MM.1S (cell line): Measurements from ENCODE around the gene CPNE7.

Source experiments
- DNase-seq: peaks from one replicate; pipeline ENCODE4 v3.0.0-alpha.2; 2015
- H2AFZ ChIP-seq: fragments of 300-600 bp; sonication (generic); 2 replicates; pipeline ENCODE4 v1.6.0; 2016; ENCODE audit warnings: antibody characterized with exemption, low read length
- H3F3A ChIP-seq: fragments of 300-600 bp; sonication (generic); 2 replicates; pipeline ENCODE4 v1.6.1; 2016; ENCODE audit warnings: mild to moderate bottlenecking, antibody characterized with exemption, low read length, moderate library complexity, mixed read lengths; ENCODE audit not compliant: insufficient read depth
- H3K27ac ChIP-seq: fragments of 300-600 bp; sonication (generic); 2 replicates; pipeline ENCODE4 v1.5.1; 2016; ENCODE audit warnings: mild to moderate bottlenecking, low read length
- H3K27me3 ChIP-seq: fragments of 300-600 bp; sonication (generic); replicated peaks from 2 replicates; pipeline ENCODE4 v1.6.0; 2016; ENCODE audit warnings: low read length; ENCODE audit not compliant: insufficient read depth
- H3K36me3 ChIP-seq: fragments of 300-600 bp; sonication (generic); replicated peaks from 2 replicates; pipeline ENCODE4 v1.6.1; 2016; ENCODE audit warnings: mild to moderate bottlenecking, low read length, mixed read lengths; ENCODE audit not compliant: insufficient read depth
- H3K4me1 ChIP-seq: fragments of 300-600 bp; sonication (generic); 2 replicates; pipeline ENCODE4 v1.6.1; 2016; ENCODE audit warnings: low read length, mixed read lengths
- H3K4me2 ChIP-seq: fragments of 300-600 bp; sonication (generic); 2 replicates; pipeline ENCODE4 v1.6.0; 2016; ENCODE audit warnings: low read depth, low read length
- H3K4me3 ChIP-seq: fragments of 300-600 bp; sonication (generic); 2 replicates; pipeline ENCODE4 v1.5.1; 2016; ENCODE audit warnings: low read length, mixed read lengths
- H3K79me2 ChIP-seq: fragments of 300-600 bp; sonication (generic); 2 replicates; pipeline ENCODE4 v1.6.1; 2016; ENCODE audit warnings: mixed run types, low read length, mixed read lengths
- H3K9ac ChIP-seq: fragments of 300-600 bp; sonication (generic); 2 replicates; pipeline ENCODE4 v1.6.1; 2016; ENCODE audit warnings: low read length, mixed read lengths
- H3K9me2 ChIP-seq: fragments of 300-600 bp; sonication (generic); replicated peaks from 2 replicates; pipeline ENCODE4 v1.6.1; 2016; ENCODE audit warnings: mild to moderate bottlenecking, low read length, mixed read lengths; ENCODE audit not compliant: insufficient read depth
- H3K9me3 ChIP-seq: fragments of 300-600 bp; sonication (generic); replicated peaks from 2 replicates; pipeline ENCODE4 v1.6.1; 2016; ENCODE audit warnings: mild to moderate bottlenecking, low read length, mixed read lengths; ENCODE audit not compliant: insufficient read depth
- H4K20me1 ChIP-seq: fragments of 300-600 bp; sonication (generic); 2 replicates; pipeline ENCODE4 v1.6.1; 2016; ENCODE audit warnings: mild to moderate bottlenecking, low read length, moderate library complexity, mixed read lengths; ENCODE audit not compliant: insufficient read depth
- CTCF ChIP-seq: fragments of 300-600 bp; sonication (generic); IDR thresholded peaks from 2 replicates; pipeline ENCODE4 v1.5.1; 2016; ENCODE audit warnings: antibody characterized with exemption, low read length, mixed read lengths
- EZH2 ChIP-seq: fragments of 300-600 bp; sonication (generic); optimal IDR thresholded peaks from 2 replicates; pipeline ENCODE3; 2017; ENCODE audit warnings: low read depth, mild to moderate bottlenecking, antibody characterized with exemption, low read length, mixed read lengths
- EZH2phosphoT487 ChIP-seq: fragments of 300-600 bp; sonication (generic); IDR thresholded peaks from 2 replicates; pipeline ENCODE4 v1.6.1; 2018; ENCODE audit warnings: antibody characterized with exemption, low read length

CPNE7 gene

GRCh38 chr16:89531821-89532526 is 43.6 kb upstream of the CPNE7 start:
- no peak overlapping the region for H2AFZ ChIP-seq
- no peak for TF ChIP-seq CTCF
- no peak for TF ChIP-seq EZH2
- no peak for TF ChIP-seq EZH2phosphoT487
- no peaks in the 10 kb centered on the region for H3K36me3 ChIP-seq
- H3K27ac ChIP-seq: no peak overlapping the region
- no peaks in the 10 kb centered on the region for H3K9me3 ChIP-seq
- no peaks in the 10 kb centered on the region for H3K4me1 ChIP-seq
- no peaks in the 10 kb centered on the region for H3K79me2 ChIP-seq
- H3K27me3 ChIP-seq: no peaks in the 10 kb centered on the region
- no peak overlapping the region for H3K9ac ChIP-seq
- H3K9me2 ChIP-seq: no peaks in the 10 kb centered on the region
- H3F3A ChIP-seq: no peaks in the 10 kb centered on the region
- H4K20me1 ChIP-seq: no peaks in the 10 kb centered on the region
- no peak overlapping the region for H3K4me3 ChIP-seq
- no peak overlapping the region for H3K4me2 ChIP-seq
- DNase-seq: no peak

- Histone ChIP-seq H3K36me3 (no peaks in the 10 kb centered on the region), H4K20me1 (no peaks in the 10 kb centered on the region), H3K4me1 (no peaks in the 10 kb centered on the region), H3K9ac (no peak overlapping the region), H3K4me2 (no peak overlapping the region), H2AFZ (no peak overlapping the region), H3K4me3 (no peak overlapping the region), H3K27me3 (no peaks in the 10 kb centered on the region), H3K9me2 (no peaks in the 10 kb centered on the region), H3F3A (no peaks in the 10 kb centered on the region), H3K79me2 (no peaks in the 10 kb centered on the region), H3K9me3 (no peaks in the 10 kb centered on the region), H3K27ac (no peak overlapping the region)
- DNase-seq: no peak
- TF ChIP-seq EZH2 (no peak), EZH2phosphoT487 (no peak), CTCF (no peak)
These were observed 41.3 kb upstream of the CPNE7 start for GRCh38 chr16:89534252-89534756.

GRCh38 chr16:89536371-89536770 is 39.2 kb upstream of the CPNE7 start:
- H3F3A ChIP-seq: no peaks in the 10 kb centered on the region
- no peaks in the 10 kb centered on the region for H4K20me1 ChIP-seq
- H3K27ac ChIP-seq: no peak overlapping the region
- no peak overlapping the region for H3K4me3 ChIP-seq
- no peak for TF ChIP-seq CTCF
- TF ChIP-seq EZH2: no peak
- TF ChIP-seq EZH2phosphoT487: no peak
- H3K4me1 ChIP-seq: no peaks in the 10 kb centered on the region
- no peaks in the 10 kb centered on the region for H3K36me3 ChIP-seq
- no peak for DNase-seq
- H3K9me2 ChIP-seq: no peaks in the 10 kb centered on the region
- H3K79me2 ChIP-seq: no peaks in the 10 kb centered on the region
- no peaks in the 10 kb centered on the region for H3K9me3 ChIP-seq
- H2AFZ ChIP-seq: no peak overlapping the region
- no peak overlapping the region for H3K9ac ChIP-seq
- H3K27me3 ChIP-seq: no peaks in the 10 kb centered on the region
- no peak overlapping the region for H3K4me2 ChIP-seq
